NCI-H774 (cell line): ENCODE measurements around the gene MMP11.

Source experiments
- DNase-seq: peaks from one replicate; lab custom pipeline; 2025; lab: John Stamatoyannopoulos, UW

MMP11 gene

DNA sequence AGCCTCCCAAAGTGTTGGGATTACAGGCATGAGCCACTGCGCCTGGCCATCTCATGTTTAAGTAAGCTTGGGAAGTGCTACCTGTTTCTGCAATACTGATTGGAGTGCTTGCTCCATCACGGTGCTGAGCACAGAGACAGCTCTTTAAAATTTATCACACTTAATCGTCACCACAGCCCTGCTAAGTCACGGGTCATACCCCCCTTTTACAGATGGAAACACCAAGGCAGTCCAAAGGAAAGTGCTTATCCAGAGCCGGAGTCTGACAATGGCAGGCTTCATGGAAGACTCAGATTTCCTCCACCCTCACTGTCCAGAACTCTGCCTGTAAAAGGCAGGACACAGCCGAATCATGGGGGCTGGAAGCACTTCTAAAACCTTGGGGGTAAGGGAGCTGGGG is 12.6 kb upstream of the MMP11 start:
- DNase-seq = no peak

DNA sequence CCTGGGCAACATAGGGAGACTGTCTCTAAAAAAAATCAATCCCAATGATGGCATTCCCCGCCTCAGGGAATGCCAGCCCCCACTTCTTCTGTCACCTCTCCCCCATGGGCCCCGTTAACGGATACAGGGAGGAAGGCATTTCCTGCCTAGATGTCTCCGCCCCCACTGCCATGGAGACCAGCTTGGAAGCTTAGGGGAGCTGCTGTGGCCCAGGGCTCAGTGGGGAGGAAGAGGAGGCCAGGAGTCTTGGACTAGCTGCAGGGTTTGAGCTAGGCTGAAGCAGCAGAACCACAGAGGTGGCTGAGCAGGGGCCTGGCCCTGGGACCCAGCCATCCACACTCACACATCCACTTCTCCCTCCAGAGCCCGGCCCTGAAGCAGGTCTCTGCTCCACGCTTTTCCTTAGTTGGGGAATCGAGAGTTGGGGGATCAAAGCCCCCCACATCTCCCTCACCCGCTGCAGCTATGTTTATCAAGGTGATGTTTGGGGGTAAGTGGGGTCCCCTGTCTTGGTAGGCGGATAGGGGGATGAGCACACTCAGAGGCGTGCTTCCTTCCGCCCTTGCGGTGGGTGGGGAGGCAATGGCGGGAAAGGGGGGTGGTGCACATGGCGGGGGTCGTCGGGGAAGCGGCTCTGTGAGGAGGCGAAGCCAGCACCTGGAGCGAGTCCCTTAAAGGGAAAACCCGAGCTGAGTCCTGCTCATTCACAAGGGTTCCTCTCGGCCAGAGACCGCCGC is 9.6 kb upstream of the MMP11 start, which contains the start of gene C22orf15:
TSS of gene C22orf15 (plus strand) at position 149 of the 737 bp plus-strand sequence. CDS start at position 466, 317 bp downstream.
- no peak for DNase-seq

DNA sequence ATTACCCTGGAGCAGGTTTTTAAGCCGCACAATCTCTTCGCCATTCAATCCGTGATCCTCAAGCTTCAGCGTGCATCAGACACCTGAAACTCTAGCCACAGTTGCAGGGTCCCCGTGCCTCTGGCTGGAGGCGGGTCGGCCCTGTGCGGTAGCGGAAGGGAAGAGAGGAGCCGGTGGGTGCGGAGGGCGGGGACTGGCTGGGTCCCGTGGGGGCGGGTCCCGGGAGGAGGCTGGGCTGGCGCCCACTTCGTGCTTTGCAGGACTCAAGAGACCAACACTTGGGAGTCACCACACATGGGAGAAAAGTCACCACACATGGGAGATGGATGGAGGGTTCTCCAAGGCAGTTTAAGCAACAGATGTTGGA is 9.1 kb upstream of the MMP11 start:
- no peak for DNase-seq

DNA sequence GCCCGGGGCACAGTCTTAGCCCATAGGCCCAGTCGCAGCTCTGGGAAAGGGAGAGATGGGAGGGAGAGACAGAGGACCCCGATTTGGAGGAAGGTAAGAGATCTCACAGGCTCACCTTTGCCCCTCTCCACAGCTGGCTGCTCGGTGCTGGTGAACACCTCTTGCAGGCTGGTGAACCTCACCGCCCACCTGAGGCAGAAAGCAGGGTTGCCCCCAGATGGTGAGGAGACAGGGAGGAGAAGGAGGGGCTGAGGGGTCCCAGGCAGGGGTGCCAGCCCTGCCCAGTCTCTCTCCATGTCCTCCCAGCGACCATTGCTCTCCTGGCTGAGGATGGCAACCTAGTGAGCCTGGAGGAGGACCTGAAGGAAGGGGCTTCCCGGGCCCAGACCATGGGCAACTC is 8.7 kb upstream of the MMP11 start:
- no peak for DNase-seq

DNA sequence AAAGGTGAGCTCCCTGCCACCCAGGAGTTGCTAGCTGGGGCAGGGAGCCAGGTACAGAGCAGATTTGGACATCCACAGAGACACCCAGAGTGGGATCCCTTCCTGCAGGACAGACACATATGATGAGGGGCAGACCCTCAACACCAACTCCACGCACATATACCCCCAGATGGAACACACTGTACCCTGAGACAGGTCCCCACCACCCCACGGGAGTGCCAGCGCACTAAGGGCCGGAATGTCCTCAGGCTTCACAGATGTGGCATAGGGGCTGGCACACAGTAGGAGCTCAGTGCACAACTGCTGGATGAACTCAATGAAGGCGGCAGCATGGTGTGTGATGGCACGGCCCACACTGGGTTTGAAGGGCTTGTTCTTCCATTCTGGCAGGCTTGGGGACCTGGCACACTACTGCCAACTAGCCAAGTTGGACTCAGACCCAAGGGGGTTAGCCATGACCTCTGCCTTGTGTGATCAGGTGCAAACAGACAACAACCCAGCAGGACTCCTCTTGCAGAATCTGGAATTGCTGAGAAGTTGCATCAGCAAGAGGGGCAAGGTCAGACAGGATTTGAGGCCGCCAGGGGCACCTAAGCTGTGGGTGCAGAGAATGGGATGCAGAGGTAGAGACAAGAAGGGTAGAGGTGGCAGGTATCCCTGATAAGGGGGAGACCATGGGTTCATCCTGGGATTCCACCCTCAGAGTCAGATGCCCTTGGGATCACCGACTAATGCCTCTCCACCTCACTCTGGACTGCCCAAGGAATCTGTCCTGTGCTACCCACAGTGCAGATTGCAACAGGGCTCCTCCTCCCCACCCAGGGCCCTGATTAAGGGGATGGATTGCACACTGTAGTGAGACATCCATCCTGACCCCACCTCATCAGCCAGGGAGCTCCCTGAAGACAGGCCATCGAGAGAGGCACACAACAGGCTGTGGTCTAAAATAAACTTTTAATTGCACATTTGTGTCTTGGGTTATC is 7.5 kb upstream of the MMP11 start:
- DNase-seq = no peak

DNA sequence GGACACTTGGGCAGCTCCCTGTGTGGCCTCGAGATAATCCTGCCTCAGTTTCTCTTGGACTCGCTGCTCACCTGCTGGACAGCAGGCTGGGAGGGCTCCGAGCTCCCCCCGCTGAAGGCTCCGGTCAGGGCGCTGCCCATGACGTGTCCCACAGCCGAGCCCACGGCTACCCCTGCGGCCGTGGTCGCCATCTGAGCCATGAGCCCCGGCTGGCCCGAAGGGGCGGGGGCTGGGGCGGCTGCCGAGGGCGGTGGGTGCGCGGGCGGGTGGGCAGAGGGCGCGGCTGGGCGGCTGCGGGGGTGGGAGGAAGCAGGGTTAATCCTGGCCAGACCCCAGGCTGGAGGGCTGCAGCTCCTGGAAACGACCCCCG is 5.4 kb upstream of the MMP11 start:
- no peak for DNase-seq

DNA sequence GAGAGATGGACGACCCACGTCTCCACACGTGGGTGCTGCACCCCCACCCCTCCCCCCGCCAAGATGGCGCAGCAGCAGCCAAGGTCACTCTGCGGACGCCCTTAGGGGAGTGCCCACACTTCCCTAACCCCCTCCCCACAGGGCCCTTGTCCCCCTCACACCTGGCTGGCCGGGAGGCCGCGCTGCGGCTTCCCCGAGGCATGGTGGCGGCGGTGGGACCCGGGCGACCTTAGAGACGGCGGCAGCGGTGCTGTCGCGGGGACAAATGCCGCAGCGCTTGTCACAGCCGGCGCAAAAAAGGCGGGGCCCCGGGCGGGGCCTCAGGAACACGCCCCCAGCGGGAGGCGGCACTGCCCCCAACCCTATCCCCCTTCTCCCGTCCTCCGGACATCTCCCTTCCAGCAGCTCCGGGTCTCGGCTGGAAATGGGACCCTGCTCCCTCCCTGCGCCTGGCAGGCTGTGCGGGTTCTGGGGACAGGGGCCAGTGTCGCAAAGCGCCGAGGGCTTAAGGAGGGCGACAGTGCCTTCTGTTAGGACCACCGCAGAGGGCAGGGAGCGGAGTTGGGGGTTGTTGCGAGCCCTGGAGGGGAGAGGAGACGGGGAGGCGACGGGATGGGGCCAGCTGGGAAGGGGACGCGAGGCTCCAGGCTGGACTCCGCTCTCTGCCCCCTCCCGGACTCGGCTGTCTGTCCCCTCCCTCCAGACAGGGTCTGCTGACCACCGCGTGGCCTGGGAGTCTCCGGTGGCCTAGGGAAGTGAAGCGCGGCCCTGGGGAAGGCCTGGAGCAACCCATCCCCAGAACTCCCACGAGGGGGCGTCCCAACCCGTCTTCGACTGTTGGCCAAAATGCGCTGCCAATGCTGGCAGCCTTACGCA is 4.7 kb upstream of the MMP11 start, which contains the start of gene CHCHD10:
TSS of gene CHCHD10 (minus strand) at position 300 of the 876 bp plus-strand sequence. CDS start at position 202, 98 bp downstream.
- DNase-seq = peak; percentile 42

DNA sequence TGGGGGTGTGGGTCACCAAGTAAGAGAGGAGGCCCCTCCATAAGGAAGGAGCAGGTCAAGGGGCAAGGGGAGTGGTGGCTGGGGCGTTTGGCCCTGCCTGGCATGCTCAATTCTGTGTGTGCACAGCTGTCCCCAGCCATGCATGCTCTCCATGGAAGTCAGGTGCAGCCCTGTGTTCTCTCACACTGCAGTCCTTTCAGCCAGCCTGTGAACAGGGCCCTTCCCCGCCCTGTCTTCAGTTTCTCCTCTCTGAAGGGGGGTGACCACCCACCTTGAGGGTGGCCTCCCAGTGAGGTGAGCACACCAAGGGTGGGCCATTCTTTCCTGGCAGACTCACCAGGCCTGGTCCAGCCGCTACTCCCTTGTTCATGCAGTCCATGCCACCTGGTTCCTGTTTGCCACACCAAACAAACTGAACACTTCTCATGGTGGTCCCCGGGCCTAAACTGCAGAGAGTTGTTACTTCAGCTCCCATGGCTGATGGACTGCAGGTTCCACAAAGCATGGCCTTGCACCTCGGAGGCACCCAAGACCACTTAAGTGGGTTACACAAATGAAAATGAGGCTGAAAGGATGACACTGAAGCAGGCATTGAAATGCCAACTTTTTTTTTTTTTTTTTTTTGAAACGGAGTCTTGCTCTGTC is 3.2 kb upstream of the MMP11 start:
- DNase-seq = peak; percentile 39

DNA sequence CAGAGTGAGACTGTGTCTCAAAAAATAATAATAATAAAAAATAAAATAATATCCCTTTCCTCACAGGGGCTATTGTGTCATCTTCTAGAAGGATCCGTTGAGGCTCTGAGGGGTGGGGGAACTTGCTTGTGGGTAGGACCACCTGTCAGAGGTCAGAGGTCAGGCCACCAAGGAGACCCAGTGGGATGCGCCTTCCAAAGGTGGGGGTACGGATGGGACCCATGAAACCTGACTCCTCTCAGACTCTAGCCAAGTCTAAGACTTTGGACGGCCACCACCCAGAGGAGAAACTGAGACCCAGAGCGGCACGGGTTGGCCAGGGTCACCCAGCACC is 367 bp upstream of the MMP11 start:
- no peak for DNase-seq

DNA sequence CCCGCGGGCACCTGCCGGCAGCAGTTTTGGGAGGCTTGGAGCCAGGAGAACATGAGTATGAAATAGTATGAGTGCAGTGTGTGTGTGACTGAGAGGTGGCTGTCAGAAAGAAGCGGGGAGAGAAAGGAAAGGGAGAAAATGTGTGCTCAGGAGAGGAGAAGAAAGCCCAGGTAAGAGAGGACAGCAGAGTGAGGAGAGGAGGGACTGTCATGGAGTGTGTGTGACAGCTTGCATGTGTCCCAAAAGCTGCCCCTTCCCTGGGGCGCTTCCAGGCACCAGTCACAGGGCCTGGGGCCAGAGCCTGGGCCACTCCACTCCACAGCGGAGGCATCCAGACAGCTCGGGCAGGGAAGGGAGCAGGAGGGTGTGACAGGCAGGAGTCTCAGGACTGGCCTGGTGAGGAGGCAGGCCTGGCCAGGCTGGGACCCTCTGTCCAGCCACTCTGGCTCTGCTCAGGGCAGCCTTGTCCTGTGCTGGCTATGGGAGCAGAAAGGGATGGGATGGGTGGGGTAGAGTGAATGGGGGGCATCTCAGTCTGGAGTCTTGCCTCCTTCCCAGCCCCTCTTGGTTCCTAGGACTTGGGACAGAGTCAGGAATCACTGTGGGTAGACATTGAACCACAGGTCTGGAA is 949 bp downstream of the MMP11 start:
- no peak for DNase-seq

DNA sequence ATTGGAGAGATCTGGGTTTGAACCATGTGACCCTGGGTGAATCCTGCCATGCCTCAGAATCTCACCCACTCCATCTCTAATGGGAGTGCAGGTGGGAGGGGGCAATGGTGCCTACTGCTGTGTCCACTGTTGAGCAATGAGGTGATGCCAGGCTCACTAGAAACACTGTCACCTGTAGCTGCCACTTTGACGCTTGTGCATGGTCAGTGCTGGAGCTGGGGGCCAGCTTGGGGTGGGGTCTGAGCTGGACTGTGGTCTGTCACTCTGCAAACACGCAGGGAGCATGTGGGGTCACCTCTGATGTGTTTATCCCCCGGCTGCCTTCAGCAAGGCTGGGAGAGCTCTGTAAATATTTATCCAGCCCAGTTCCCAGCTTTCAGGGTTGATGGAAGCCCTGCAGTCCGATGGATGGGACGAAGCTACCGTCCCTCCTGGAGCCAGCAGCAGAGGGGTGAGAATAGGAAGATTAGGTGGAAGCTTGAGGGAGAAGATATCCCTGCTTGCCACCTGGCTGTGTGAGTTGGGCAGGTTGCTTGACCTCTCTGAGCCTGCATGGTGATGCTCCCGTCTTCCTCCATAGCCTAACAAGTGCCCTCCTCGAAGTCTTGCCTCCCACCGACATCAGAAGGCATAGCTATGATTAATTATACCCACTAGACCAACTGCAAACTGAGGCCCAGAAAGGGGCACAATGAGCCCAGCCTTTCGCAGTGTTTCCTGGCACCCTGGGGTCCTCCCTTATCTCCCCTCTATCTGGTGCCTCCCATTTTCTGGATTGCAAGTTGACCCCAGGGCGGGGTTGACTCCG is 1.7 kb downstream of the MMP11 start:
- no peak for DNase-seq

DNA sequence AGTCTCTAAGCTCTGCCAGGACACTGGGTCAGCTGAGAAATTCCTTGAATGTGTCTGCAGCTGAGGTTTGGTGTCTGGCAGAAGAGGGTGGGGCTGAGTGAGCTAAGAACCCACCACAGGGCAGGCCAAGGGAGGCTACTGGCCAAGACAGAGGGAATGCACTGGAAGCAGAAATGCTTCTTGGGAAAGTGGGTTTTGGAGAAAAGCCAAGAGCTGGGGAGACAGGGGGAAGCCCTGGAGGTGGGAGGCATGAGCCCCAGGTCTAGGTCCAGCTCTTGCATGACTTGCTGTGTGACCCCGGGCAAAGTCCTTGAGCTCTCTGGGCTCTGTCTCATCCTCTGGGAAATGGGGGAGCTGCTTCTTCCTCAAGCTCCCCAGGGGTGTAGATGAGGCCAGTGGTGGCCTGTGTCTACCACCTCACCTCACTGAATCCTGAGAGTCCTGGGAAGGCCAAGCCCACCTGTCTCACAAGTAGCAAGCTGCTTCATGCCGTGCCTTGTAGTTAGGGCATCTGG is 2.3 kb downstream of the MMP11 start:
- no peak for DNase-seq

DNA sequence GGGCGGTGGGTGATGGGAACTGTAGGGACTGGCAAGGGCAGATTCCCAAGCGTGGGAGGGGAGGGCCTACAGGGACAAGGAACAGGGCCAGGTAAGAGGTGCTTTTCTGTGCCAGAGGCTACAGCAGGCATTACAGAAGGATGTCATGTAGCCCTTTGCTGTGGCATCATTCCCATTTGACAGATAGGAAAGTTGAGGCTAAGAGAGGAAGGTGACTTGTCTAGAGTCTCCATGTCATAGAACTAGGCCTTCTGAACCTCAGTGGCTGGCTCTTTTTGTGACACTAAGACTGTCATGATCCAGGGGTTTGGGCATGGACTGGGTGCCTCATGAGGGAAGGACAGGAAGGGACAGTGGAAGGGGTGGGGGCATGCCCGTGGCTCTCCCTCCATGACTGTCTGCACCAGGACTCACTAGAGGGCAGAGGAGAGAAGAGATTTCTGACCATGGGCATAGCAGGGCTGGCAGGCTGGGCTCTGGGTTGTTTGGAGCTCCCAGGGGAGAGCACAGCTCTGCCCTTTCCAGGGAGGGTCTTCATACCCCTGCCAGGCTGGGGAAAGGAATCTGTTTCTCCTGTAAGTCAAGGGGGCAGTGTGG is 3.2 kb downstream of the MMP11 start:
- no peak for DNase-seq

DNA sequence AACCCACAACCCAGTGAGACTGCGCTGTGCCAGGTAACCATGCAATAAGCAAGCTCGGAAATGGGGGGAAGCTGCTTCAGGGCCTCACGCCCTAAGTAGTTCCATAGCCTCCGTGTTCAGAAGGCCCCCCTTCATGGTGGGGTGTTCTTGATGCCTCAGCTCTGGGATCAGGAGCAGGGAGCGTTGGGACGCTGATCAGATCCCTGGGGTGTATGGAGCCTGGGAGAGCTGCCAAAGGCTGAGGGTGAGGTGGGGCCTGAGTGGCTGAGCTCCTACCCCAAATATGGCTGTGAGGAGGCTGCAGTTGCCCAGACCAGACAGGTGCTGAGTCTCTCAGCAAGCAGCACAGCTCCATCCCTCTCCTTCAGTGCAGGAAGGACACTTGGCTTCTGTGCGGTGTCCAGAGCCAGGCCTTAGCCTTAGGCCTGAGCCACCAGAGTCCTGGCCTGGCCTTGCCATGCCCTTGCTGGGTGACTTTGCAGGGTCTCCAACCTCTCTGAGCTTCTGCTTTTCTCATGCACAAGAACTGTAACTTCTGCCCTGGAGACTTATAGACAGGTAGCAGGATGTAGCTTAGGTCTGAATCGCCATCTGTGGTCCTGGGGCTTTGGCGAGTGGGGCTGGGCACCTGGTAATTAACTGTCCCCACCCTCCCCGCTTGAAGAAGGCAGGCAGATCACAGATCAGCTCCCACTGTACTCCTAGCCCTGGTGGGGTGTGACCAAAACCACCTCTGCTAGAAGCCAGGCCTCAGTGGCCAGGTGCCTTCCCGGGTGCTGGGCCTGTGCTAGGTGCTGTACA is 5.3 kb downstream of the MMP11 start:
- DNase-seq = no peak

DNA sequence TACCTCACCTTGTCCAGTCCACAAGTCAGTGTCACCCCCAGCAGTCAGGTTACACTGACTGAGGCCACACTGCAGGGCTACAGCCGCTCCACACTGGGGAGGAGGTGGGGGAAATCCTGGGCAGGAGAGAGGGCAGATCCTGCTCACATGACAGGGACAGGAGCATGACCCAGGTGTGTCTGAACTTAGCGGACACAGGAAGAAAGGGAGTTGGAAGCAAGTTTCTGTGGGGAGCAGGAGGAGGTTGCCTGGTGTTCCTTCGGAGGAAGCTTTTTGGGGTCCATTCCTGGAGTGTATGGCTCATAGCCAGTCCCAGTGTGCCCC is 5.9 kb downstream of the MMP11 start:
- DNase-seq = no peak

DNA sequence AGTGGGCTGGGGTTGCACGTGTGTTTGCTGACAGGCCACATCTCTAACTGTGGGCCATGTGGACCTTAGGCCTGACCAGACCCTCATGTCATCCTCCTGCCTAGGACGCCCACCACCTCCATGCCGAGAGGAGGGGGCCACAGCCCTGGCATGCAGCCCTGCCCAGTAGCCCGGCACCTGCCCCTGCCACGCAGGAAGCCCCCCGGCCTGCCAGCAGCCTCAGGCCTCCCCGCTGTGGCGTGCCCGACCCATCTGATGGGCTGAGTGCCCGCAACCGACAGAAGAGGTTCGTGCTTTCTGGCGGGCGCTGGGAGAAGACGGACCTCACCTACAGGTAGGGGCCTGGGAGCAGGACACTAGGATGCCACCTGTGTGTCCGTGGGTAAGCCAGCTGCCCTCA is 6.4 kb downstream of the MMP11 start:
- DNase-seq = no peak

DNA sequence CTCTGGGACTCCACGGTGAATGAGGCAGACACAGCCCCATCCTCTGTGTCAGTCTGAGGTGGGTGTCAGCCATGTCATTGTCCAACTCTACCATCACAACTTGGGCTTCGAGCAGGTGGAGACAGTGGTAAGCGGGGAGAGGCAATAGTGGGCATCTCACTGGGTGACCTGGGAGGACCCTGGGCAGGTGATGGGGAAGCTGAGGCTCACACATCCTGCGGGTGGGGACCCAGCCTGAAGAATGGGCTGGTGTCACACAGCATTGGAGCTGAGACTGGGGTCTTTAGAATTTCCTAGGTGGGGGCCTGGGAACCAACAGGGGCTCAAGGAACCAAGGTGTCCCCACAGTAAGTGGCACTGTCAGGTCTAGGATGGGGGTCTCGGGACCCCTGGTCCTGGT is 7.1 kb downstream of the MMP11 start:
- DNase-seq = no peak

DNA sequence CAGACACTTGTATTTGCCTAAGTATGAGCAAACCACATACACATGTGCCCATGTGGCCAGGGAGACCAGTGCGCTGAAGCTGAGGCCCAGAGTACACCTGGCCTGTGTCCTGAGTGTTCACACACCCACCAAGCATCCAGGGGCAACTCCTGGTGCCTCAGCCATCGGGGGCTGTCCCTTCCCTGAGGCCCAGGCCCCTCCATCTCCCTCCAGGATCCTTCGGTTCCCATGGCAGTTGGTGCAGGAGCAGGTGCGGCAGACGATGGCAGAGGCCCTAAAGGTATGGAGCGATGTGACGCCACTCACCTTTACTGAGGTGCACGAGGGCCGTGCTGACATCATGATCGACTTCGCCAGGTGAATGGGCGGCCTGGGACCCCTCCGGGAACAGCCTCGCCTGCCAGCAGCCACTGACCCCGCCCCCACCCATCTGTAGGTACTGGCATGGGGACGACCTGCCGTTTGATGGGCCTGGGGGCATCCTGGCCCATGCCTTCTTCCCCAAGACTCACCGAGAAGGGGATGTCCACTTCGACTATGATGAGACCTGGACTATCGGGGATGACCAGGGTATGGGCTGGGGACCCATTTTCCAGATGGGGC is 7.6 kb downstream of the MMP11 start:
- DNase-seq = no peak

DNA sequence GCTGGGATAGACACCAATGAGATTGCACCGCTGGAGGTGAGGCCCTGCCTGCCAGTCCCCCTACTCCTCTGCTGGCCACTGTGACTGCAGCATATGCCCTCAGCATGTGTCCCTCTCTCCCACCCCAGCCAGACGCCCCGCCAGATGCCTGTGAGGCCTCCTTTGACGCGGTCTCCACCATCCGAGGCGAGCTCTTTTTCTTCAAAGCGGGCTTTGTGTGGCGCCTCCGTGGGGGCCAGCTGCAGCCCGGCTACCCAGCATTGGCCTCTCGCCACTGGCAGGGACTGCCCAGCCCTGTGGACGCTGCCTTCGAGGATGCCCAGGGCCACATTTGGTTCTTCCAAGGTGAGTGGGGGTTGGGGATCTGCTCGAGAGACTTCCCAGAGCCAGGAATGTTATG is 8.4 kb downstream of the MMP11 start:
- no peak for DNase-seq
